Thymus (tissue), 11 donors: Measurements from ENCODE around the gene ATP2B2. TPM values are rescaled to one million over a fixed set of nuclear protein-coding genes. Genes with fewer than 3 reads are reported as not detected.

Experiments used
- DNase-seq, 9 donors: peaks; one replicate each; pipeline ENCODE4 v3.0.0-alpha.2; 2013; ENCODE audit warnings: low spot score in 9 of 9, low read depth in 6 of 9, missing footprints in 1 of 9
- H3K27ac ChIP-seq, 2 donors: one replicate each; pipeline ENCODE4 v1.5.1; 2013; ENCODE audit warnings: control low read depth in 1 of 2, low read depth in 1 of 2, low read length in 1 of 2, mild to moderate bottlenecking in 1 of 2, moderate library complexity in 1 of 2
- H3K27me3 ChIP-seq, 2 donors: one replicate each; pipeline ENCODE4 v1.5.1; 2013; ENCODE audit warnings: low read length in 1 of 2; ENCODE audit not compliant: control insufficient read depth in 2 of 2, insufficient read depth in 1 of 2
- H3K36me3 ChIP-seq, 2 donors: one replicate each; pipeline ENCODE4 v1.5.1; 2013; ENCODE audit warnings: low read length in 1 of 2, mild to moderate bottlenecking in 1 of 2, moderate library complexity in 1 of 2; ENCODE audit not compliant: control insufficient read depth in 2 of 2, insufficient read depth in 2 of 2
- H3K4me1 ChIP-seq, 2 donors: one replicate each; pipeline ENCODE4 v1.5.1; 2013; ENCODE audit warnings: low read length in 2 of 2; ENCODE audit not compliant: control insufficient read depth in 2 of 2, insufficient read depth in 2 of 2
- H3K4me3 ChIP-seq, 2 donors: one replicate each; pipeline ENCODE4 v1.5.1; 2013; ENCODE audit warnings: low read length in 2 of 2, control low read depth in 1 of 2, mild to moderate bottlenecking in 1 of 2
- H3K9me3 ChIP-seq, 2 donors: one replicate each; pipeline ENCODE4 v1.5.1; 2013; ENCODE audit warnings: low read length in 1 of 2, mild to moderate bottlenecking in 1 of 2; ENCODE audit not compliant: control insufficient read depth in 2 of 2, insufficient read depth in 1 of 2
- WGBS: extraction: QIAGEN DNeasy Blood & Tissue Kit; methylation state at CpG from one replicate; pipeline ENCODE4 v1.1.7; 2013; 5-methylcytosine and 5-hydroxymethylcytosine counted together
- polyA plus RNA-seq: library from polyadenylated mRNA; stranded (reverse); fragments of 200-250 nt; gene quantifications from one replicate; pipeline ENCODE4 v1.2.3, GENCODE V29; 2013
- total RNA-seq: library from RNA; stranded (reverse); fragments of 120-200 nt; gene quantifications from one replicate; pipeline ENCODE4 v1.2.4, GENCODE V29; 2013
- donor health status: healthy.

The ATP2B2 gene
- total and polyA plus RNA-seq, 2 donors, result 0.19 to 0.34 TPM

DNA sequence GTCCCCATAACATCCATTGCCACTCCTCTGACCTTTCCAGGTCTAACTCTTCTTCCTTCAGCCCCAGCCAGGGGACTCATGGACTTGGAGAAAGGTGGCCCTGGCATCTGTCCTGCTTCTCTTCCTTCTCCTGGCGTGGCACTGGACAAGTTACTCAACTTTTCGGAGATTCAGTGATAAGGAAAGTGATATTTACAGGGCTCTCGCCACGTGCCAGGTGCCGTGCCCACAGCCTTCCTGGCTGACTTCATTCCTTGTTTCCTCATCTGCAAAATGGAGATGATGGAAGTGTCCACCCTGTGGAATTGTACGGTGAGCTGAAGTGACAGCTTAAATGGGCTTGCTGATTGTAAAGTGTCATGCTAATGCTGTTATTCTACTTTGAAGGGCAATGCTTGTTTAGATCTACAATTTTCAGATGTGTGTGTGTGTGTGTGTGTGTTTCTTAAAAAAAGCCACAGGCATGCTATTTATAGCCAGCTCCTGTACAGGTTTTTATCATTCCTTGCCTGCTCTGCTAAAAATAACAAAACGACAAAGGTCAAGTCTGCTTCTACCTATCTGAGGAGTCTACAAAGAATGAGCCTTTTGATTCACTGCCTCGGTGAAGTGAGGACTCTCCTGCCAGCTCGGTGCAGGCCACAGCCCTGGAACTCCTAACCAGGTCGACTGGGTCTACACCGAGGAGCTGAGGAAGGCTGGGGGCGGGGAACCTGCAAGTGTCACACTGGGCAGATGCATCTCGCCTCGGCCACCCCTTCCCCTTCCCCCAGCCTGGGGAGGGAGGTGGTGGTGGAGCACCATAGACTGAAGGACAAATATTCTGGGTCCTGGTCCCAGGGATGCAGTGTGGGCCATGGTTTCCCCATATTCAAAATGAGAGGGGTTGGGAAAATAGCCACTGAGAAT, 11.4 kb upstream of the ATP2B2 start:
- Histone ChIP-seq H3K9me3 (no peaks in the 10 kb centered on the region), H3K27ac (no peak overlapping the region), H3K4me3 (no peak overlapping the region), H3K27me3 (peaks cover 0 to 4% of the 10 kb centered on the region in 2 donors), H3K4me1 (no peaks in the 10 kb centered on the region), H3K36me3 (no peaks in the 10 kb centered on the region)
- WGBS, result 77% methylated on average over 14 of the region's 14 CpGs
- DNase-seq, result no peak

DNA sequence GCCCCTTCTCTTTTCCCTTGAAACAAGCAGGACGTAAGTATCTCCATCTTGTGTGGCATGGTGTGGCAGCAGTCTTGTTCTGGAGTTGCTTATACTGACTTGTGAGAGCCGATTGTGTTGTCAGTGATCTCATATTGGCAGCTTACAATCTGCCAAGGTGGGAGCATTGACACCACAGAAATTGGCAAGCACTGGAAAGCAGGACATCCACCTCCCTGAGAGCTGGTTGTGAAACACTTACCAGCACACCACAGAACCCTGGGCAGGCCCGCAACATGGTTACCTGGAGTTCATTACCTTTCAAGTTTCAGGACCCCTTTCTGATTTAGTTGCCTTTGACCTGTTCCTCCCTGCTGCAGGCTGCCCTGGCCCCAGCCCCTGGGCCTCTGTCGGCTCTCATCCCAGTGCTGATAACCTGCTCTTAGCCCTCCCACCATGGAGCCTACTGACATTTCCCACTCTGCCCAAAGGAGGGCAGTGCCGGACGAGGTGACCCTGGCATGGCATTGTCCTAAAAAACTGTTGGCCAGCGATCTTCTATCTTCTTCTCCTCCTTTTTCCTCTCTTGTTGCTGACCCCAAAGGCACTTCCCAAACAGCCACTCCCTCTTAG, 10.6 kb upstream of the ATP2B2 start:
- no peaks in the 10 kb centered on the region for H3K9me3 ChIP-seq
- no peak for DNase-seq
- H3K27me3 ChIP-seq, result peaks cover 0 to 2% of the 10 kb centered on the region in 2 donors
- WGBS, result 86% methylated on average over 7 of the region's 7 CpGs
- H3K4me1 ChIP-seq, result no peaks in the 10 kb centered on the region
- no peak overlapping the region for H3K4me3 ChIP-seq
- no peak overlapping the region for H3K27ac ChIP-seq
- H3K36me3 ChIP-seq, result no peaks in the 10 kb centered on the region

DNA sequence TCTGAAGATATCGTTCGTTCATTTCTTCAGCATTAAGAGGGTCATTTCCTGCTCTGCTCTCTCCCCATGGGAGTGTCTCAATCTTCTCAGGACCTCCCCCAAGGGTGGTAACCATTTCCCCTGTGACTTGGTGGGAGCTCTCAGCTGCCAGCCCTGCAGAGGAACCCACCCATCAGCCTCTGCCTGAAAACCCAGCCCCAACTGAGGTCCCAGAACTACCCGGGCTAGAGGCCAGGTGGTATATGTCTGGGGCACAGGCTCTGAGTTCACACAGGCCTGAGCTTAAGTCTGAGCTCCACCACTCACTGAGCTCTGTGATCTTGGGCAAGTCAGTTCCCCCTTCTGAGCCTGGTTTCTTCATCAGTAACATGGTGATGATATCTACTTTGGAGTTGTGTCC, 10.0 kb upstream of the ATP2B2 start:
- 89% methylated on average over 3 of the region's 3 CpGs for WGBS
- Histone ChIP-seq H3K4me3 (no peak overlapping the region), H3K4me1 (no peaks in the 10 kb centered on the region), H3K36me3 (no peaks in the 10 kb centered on the region), H3K9me3 (no peaks in the 10 kb centered on the region), H3K27me3 (peaks cover 0 to 2% of the 10 kb centered on the region in 2 donors), H3K27ac (no peak overlapping the region)
- DNase-seq, result no peak

DNA sequence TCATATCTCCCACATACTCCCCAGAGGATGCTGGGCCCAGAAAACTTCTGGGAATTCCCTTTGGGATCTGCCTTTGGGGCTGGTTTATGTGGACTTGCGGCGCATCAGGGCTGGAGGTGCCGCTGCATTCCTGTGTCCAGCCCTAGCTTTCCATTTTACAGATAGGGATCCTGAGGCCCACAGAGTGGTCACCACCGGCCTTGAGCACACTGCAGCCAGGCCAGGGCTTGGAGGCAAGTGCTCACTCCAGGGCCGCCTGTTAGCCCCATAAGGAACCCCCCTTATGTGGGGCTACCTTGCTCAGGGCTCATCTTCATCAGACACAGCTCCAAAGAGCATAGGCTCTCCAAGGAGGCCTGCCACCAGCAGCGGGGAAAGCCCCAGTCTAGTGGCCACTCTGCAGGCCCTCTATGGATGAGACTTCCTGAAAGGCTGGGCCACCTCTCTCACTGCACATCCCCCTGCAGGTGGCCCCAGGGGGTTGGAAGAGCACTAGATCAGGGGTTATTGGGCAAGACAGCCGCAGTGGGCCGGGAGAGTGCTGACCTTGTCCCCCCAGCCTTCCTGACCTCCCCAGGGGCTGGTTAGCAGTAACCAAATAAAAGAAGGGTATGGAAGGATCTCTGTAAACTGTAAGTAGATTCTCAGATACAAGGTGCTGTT, 9.2 kb upstream of the ATP2B2 start:
- Histone ChIP-seq H3K4me1 (no peaks in the 10 kb centered on the region), H3K36me3 (no peaks in the 10 kb centered on the region), H3K27ac (no peak overlapping the region), H3K27me3 (peaks cover 0 to 2% of the 10 kb centered on the region in 2 donors), H3K4me3 (no peak overlapping the region), H3K9me3 (no peaks in the 10 kb centered on the region)
- DNase-seq, result no peak
- WGBS, result 98% methylated on average over 8 of the region's 8 CpGs

DNA sequence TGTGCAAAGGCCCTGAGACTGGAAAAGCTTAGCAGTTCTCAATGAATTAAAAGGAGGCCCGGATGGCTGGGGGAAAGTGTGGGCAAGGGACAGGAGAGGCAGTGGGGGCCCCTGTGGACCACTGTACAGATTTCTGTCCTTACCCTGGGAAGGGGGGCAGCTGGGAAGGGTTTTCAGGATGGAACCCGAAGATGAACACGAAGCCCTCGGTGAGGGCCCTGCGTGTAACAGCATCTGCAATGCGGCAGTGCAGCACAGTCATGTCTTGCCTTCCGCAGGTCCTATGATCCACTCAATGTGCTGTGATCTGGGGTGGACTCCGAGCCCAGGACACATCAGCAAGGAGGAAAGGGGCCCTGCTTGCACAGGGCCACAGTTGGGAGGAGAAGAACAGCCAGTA, 7.9 kb upstream of the ATP2B2 start:
- Histone ChIP-seq H3K27ac (no peak overlapping the region), H3K27me3 (peaks cover 0 to 2% of the 10 kb centered on the region in 2 donors), H3K9me3 (no peaks in the 10 kb centered on the region), H3K4me1 (no peaks in the 10 kb centered on the region), H3K36me3 (no peaks in the 10 kb centered on the region), H3K4me3 (no peak overlapping the region)
- no peak for DNase-seq
- 94% methylated on average over 8 of the region's 8 CpGs for WGBS

DNA sequence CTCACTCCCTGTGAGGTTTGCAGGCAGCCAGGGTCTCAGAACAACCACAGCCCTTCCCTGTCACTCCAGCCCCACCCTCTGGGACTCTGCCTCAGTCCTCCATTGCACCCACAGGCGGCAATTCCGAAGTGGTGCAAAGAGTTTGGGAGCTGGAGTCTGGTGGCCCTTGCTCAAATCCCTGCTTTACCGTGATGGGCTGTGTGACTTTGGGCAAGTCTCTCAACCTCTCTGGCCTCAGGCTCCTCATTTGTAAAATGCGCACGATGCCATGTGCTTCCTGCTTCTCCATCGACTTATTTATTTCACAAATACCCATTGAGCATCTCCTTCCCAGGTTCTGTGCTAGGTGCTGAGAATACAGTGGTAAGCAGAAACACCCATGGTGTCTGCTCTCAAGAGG, 7.3 kb upstream of the ATP2B2 start:
- H3K27me3 ChIP-seq, result peaks cover 0 to 2% of the 10 kb centered on the region in 2 donors
- H3K4me3 ChIP-seq, result no peak overlapping the region
- no peaks in the 10 kb centered on the region for H3K36me3 ChIP-seq
- no peak for DNase-seq
- H3K4me1 ChIP-seq, result no peaks in the 10 kb centered on the region
- 92% methylated on average over 6 of the region's 6 CpGs for WGBS
- no peak overlapping the region for H3K27ac ChIP-seq
- no peaks in the 10 kb centered on the region for H3K9me3 ChIP-seq

DNA sequence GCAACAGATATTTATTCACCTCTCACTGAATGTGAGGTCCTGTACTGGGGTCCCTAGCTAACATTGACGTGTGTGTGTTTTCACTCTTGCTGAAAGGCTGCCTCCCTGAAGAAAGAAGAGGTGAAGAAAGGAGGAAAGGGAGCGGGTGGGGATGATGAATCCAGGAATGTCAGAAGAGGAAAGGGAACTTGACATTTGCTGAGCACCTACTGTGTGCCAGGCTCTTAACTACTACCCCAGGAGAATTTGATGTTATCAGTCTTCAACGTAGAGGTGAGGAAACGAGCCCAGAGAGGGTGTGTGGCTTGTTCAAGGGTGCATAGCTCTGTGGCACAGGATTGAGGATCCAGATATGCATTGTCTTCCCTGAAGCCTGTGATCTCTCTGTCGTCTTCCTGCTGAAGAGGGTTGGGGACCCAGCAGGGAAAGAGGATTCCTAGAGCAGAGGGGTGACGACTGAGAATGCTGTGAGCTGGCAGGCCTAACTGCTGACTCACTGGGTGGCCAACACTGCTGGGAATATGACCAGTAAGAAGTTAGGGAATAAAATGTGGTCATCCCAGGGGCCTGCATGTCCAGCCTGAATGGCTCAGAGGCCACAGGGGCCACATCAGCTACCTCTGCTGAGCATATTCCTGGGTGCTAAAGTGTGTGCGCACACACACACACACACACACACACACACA, 6.6 kb upstream of the ATP2B2 start:
- Histone ChIP-seq H3K36me3 (no peaks in the 10 kb centered on the region), H3K27me3 (peaks cover 0 to 7% of the 10 kb centered on the region in 2 donors), H3K4me3 (no peak overlapping the region), H3K9me3 (no peaks in the 10 kb centered on the region), H3K4me1 (no peaks in the 10 kb centered on the region), H3K27ac (no peak overlapping the region)
- WGBS, result 82% methylated on average over 7 of the region's 7 CpGs
- no peak for DNase-seq

DNA sequence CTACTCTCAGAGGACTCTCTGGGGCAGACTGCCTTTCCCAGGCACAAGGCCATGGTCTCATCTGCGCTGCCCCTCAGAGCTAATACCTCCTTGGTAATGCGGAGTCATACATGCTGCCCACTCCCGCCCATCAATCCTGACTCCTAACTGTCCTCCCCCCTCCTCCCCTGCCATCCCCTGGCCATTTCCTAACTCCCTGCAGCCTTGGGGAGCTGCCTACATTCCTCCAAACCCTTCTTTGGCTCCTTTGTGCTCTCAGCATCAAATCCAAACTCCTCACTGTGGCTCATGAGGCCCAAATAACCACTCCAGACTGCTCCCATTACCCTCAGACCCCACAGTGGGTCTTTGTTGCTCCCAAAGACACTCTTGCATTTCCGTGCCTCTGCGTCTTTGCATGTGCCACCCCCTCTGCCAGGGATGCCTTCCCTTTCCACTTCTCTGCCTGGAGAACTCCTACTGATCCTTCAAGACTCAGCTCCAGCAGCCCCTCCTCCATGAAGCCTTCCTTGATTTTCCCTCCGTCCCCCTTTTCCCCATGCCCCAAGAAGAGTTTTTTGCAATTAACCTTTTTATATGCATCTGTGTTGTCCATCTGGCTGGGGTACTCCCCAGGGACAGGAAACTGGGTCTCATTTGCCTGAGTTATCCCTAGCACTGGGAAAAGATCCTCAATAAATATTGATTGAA, 5.5 kb upstream of the ATP2B2 start:
- Histone ChIP-seq H3K36me3 (no peaks in the 10 kb centered on the region), H3K4me3 (no peak overlapping the region), H3K27ac (no peak overlapping the region), H3K4me1 (no peaks in the 10 kb centered on the region), H3K9me3 (no peaks in the 10 kb centered on the region), H3K27me3 (peaks cover 5 to 18% of the 10 kb centered on the region in 2 donors)
- WGBS, result 94% methylated on average over 6 of the region's 6 CpGs
- DNase-seq, result no peak
